H9 (cell line): ENCODE data around the gene MMP17. TPM values are rescaled to one million over a fixed set of nuclear protein-coding genes. Genes with fewer than 3 reads are reported as not detected.

Experiments used
- DNase-seq: peaks from one replicate; pipeline ENCODE4 v3.0.0-alpha.2; 2017
- H2AFZ ChIP-seq: one replicate; pipeline ENCODE4 v1.6.1; 2013; ENCODE audit warnings: mild to moderate bottlenecking, low read length, control low read depth, moderate library complexity
- H2AK5ac ChIP-seq: 2 replicates; pipeline ENCODE4 v1.6.1; 2013; ENCODE audit warnings: low read length, control low read depth, mixed read lengths; ENCODE audit not compliant: insufficient read length
- H2BK120ac ChIP-seq: one replicate; pipeline ENCODE4 v1.6.1; 2013; ENCODE audit warnings: low read depth, mild to moderate bottlenecking, low read length, control low read depth, inconsistent platforms; ENCODE audit not compliant: poor library complexity, severe bottlenecking
- H2BK12ac ChIP-seq: 2 replicates; pipeline ENCODE4 v1.6.1; 2013; ENCODE audit warnings: low read length, control low read depth, mixed read lengths, low read depth; ENCODE audit not compliant: insufficient read length
- H2BK15ac ChIP-seq: 2 replicates; pipeline ENCODE4 v1.6.1; 2013; ENCODE audit warnings: low read depth, low read length, control low read depth
- H2BK20ac ChIP-seq: one replicate; pipeline ENCODE4 v1.6.1; 2013; ENCODE audit warnings: low read depth, mild to moderate bottlenecking, low read length, control low read depth, inconsistent platforms; ENCODE audit not compliant: poor library complexity, severe bottlenecking
- H2BK5ac ChIP-seq: 2 replicates; pipeline ENCODE4 v1.6.1; 2013; ENCODE audit warnings: low read length, control low read depth, mixed read lengths; ENCODE audit not compliant: insufficient read length
- H3K14ac ChIP-seq: 2 replicates; pipeline ENCODE4 v1.6.1; 2013; ENCODE audit warnings: low read length, control low read depth; ENCODE audit not compliant: insufficient read depth
- H3K18ac ChIP-seq: 2 replicates; pipeline ENCODE4 v1.6.1; 2013; ENCODE audit warnings: low read depth, mild to moderate bottlenecking, mixed read lengths, low read length, control low read depth; ENCODE audit not compliant: insufficient read length
- H3K23ac ChIP-seq: 2 replicates; pipeline ENCODE4 v1.6.1; 2013; ENCODE audit warnings: low read length, control low read depth, mixed read lengths, low read depth; ENCODE audit not compliant: insufficient read length
- H3K23me2 ChIP-seq: 2 replicates; pipeline ENCODE4 v1.6.1; 2013; ENCODE audit warnings: low read depth, mild to moderate bottlenecking, mixed read lengths, low read length, control low read depth; ENCODE audit not compliant: insufficient read length, poor library complexity, severe bottlenecking
- H3K27ac ChIP-seq: 2 replicates; pipeline ENCODE4 v1.5.1; 2013; ENCODE audit warnings: low read length, control low read depth, mixed read lengths, low read depth; ENCODE audit not compliant: insufficient read length
- H3K27me3 ChIP-seq: 2 replicates; pipeline ENCODE4 v1.6.1; 2013; ENCODE audit warnings: low read length, control low read depth, inconsistent platforms; ENCODE audit not compliant: insufficient read depth
- H3K4ac ChIP-seq: 2 replicates; pipeline ENCODE4 v1.6.1; 2013; ENCODE audit warnings: low read depth, mild to moderate bottlenecking, control low read depth, inconsistent platforms, low read length, moderate library complexity
- H3K4me1 ChIP-seq: 2 replicates; pipeline ENCODE4 v1.6.1; 2013; ENCODE audit warnings: low read length, control low read depth, inconsistent platforms; ENCODE audit not compliant: insufficient read depth
- H3K4me2 ChIP-seq: 2 replicates; pipeline ENCODE4 v1.6.1; 2013; ENCODE audit warnings: low read length, control low read depth, mixed read lengths; ENCODE audit not compliant: insufficient read length, insufficient read depth
- H3K56ac ChIP-seq: 2 replicates; pipeline ENCODE4 v1.6.1; 2013; ENCODE audit warnings: low read depth, mild to moderate bottlenecking, mixed read lengths, low read length, control low read depth; ENCODE audit not compliant: insufficient read length
- H3K79me1 ChIP-seq: 2 replicates; pipeline ENCODE4 v1.6.1; 2013; ENCODE audit warnings: low read depth, mild to moderate bottlenecking, moderate library complexity, low read length, control low read depth, inconsistent platforms; ENCODE audit not compliant: insufficient read depth, poor library complexity, severe bottlenecking
- H3K79me2 ChIP-seq: 2 replicates; pipeline ENCODE4 v1.6.1; 2013; ENCODE audit warnings: low read length, control low read depth, inconsistent platforms; ENCODE audit not compliant: insufficient read depth
- H3K9ac ChIP-seq: 2 replicates; pipeline ENCODE4 v1.6.1; 2013; ENCODE audit warnings: low read length, control low read depth, mixed read lengths; ENCODE audit not compliant: insufficient read length; ENCODE audit errors: extremely low read depth
- H3K9me3 ChIP-seq: one replicate; pipeline ENCODE4 v1.6.1; 2013; ENCODE audit warnings: low read depth, low read length, inconsistent platforms; ENCODE audit not compliant: control insufficient read depth
- H3T11ph ChIP-seq: one replicate; pipeline ENCODE4 v1.6.1; 2013; ENCODE audit warnings: mild to moderate bottlenecking, low read length, control low read depth, inconsistent platforms
- H4K20me1 ChIP-seq: one replicate; pipeline ENCODE4 v1.6.1; 2013; ENCODE audit not compliant: control insufficient read depth, insufficient read length, insufficient read depth
- H4K5ac ChIP-seq: 2 replicates; pipeline ENCODE4 v1.6.1; 2013; ENCODE audit warnings: low read depth, mild to moderate bottlenecking, mixed read lengths, low read length, control low read depth; ENCODE audit not compliant: insufficient read length
- H4K8ac ChIP-seq: replicated peaks from 2 replicates; pipeline ENCODE4 v1.6.1; 2013; ENCODE audit warnings: low read length, control low read depth, mixed read lengths, low read depth; ENCODE audit not compliant: insufficient read length
- H4K91ac ChIP-seq: 2 replicates; pipeline ENCODE4 v1.6.1; 2013; ENCODE audit warnings: low read depth, mild to moderate bottlenecking, moderate library complexity, mixed read lengths, low read length, control low read depth; ENCODE audit not compliant: insufficient read length
- H3K27ac Mint-ChIP-seq, 3 experiments: 2 replicates in 2 of 3; 3 replicates in 1 of 3; pipeline ENCODE4 v1.8.0; 2020 to 2021; ENCODE audit warnings: mixed read lengths in 3 of 3, mild to moderate bottlenecking in 1 of 3, moderate library complexity in 1 of 3
- H3K27me3 Mint-ChIP-seq: 2 replicates; pipeline ENCODE4 v1.8.0; 2021; ENCODE audit warnings: low read depth, mild to moderate bottlenecking, moderate library complexity, mixed read lengths
- H3K36me3 Mint-ChIP-seq, 3 experiments: 2 replicates in 2 of 3; 3 replicates in 1 of 3; pipeline ENCODE4 v1.8.0; 2020 to 2021; ENCODE audit warnings: low read depth in 3 of 3, mixed read lengths in 3 of 3; ENCODE audit not compliant: insufficient read depth in 1 of 3
- H3K4me1 Mint-ChIP-seq, 2 experiments: 2 replicates each; pipeline ENCODE4 v1.8.0; 2020; ENCODE audit warnings: mixed read lengths in 2 of 2
- H3K4me3 Mint-ChIP-seq, 2 experiments: 2 replicates in 1 of 2; 3 replicates in 1 of 2; pipeline ENCODE4 v1.8.0; 2020 to 2021; ENCODE audit warnings: mild to moderate bottlenecking in 2 of 2, mixed read lengths in 2 of 2, moderate library complexity in 1 of 2
- H3K9me3 Mint-ChIP-seq, 2 experiments: 2 replicates in 1 of 2; 3 replicates in 1 of 2; pipeline ENCODE4 v1.8.0; 2020; ENCODE audit warnings: mild to moderate bottlenecking in 2 of 2, mixed read lengths in 2 of 2, moderate library complexity in 1 of 2
- WGBS: extraction: QIAGEN DNeasy Blood & Tissue Kit; methylation state at CpG from one replicate; pipeline ENCODE4 v1.1.7; 2013; ENCODE audit warnings: missing lambda C conversion rate, low lambda C conversion rate, mixed read lengths; ENCODE audit not compliant: insufficient read length; ENCODE audit errors: extremely low coverage; 5-methylcytosine and 5-hydroxymethylcytosine counted together
- total RNA-seq: library from RNA; stranded (reverse); gene quantifications from 2 replicates; pipeline ENCODE4 v1.2.1, GENCODE V29; 2021
- TF ChIP-seq, protein P1 (sequence below): fragments of 200-600 bp; sonication (generic); conservative IDR thresholded peaks from 3 replicates; pipeline ENCODE4 v1.8.0; 2021; ENCODE audit warnings: antibody characterized with exemption, mild to moderate bottlenecking

Gene MMP17
- total RNA-seq, 1 experiment from 2014 or later = 14.8 TPM

DNA sequence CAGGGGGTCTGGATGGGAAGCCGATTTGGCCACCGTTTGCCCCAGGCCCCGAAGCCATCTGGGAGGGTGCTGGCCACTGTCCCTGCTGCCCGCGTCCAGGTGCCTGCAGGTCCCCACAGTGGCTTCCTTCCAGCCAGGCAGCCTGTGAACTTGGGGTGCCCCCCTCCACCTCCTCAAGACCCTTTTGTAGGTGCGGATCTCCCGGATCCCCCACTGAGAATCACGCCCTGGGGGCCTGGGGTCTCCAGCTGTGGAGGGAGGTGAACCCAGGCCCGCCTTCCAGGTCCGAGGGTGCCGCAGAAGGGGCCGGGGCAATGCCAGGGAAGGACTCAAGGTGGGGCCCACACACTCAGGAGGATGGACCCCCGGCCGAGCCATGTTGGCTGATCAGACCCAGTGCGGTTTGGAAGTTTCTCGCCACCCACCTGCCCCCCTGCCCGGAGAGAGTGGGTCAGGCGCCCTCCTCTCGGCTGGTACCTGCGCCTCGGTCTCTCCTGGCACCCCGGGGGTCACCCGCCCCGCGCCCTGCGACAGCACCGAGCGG is 1.7 kb downstream of the MMP17 start:
- H3K23me2 ChIP-seq = peaks cover 21% of the 10 kb centered on the region
- Mint-ChIP-seq H3K27me3 (peaks cover 53% of the 10 kb centered on the region), H3K4me1 (peaks cover 2 to 24% of the 10 kb centered on the region in 2 experiments; a peak in 3 of 4 replicates), H3K4me3 (peak overlapping the region; percentile 62 to 88), H3K9me3 (no peaks in the 10 kb centered on the region), H3K36me3 (peaks cover 0 to 2% (median 0%) of the 10 kb centered on the region in 3 experiments; a peak in 1 of 7 replicates), H3K27ac (no peak overlapping the region)
- no peak overlapping the region for H3K56ac ChIP-seq
- H3K79me2 ChIP-seq = no peaks in the 10 kb centered on the region; the same call in 1 of the 2 replicates
- H2BK120ac ChIP-seq = no peak overlapping the region
- TF ChIP-seq, protein P1, sequence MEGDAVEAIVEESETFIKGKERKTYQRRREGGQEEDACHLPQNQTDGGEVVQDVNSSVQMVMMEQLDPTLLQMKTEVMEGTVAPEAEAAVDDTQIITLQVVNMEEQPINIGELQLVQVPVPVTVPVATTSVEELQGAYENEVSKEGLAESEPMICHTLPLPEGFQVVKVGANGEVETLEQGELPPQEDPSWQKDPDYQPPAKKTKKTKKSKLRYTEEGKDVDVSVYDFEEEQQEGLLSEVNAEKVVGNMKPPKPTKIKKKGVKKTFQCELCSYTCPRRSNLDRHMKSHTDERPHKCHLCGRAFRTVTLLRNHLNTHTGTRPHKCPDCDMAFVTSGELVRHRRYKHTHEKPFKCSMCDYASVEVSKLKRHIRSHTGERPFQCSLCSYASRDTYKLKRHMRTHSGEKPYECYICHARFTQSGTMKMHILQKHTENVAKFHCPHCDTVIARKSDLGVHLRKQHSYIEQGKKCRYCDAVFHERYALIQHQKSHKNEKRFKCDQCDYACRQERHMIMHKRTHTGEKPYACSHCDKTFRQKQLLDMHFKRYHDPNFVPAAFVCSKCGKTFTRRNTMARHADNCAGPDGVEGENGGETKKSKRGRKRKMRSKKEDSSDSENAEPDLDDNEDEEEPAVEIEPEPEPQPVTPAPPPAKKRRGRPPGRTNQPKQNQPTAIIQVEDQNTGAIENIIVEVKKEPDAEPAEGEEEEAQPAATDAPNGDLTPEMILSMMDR = no peak
- H3K4me1 ChIP-seq = no peaks in the 10 kb centered on the region
- H4K91ac ChIP-seq = no peak overlapping the region
- no peak overlapping the region for H2AK5ac ChIP-seq
- peaks cover 3% of the 10 kb centered on the region for H4K20me1 ChIP-seq
- DNase-seq = peak; percentile 57
- H4K5ac ChIP-seq = no peak overlapping the region
- no peaks in the 10 kb centered on the region for H3K9me3 ChIP-seq
- peak overlapping the region; percentile 79 for H3K4me2 ChIP-seq
- no peak overlapping the region for H3K23ac ChIP-seq
- H3K18ac ChIP-seq = no peak overlapping the region
- no peak overlapping the region for H2BK5ac ChIP-seq
- no peak overlapping the region for H2AFZ ChIP-seq
- no peak overlapping the region for H3K4ac ChIP-seq
- H3T11ph ChIP-seq = no peak overlapping the region
- no peak overlapping the region for H2BK20ac ChIP-seq
- H3K79me1 ChIP-seq = no peaks in the 10 kb centered on the region
- no CpG with 5 or more reads among the region's 28 CpGs for WGBS
- no peak overlapping the region for H3K9ac ChIP-seq
- no peak overlapping the region for H3K27ac ChIP-seq
- H2BK12ac ChIP-seq = no peak overlapping the region
- H2BK15ac ChIP-seq = no peak overlapping the region
- no peak overlapping the region; the same call in 1 of the 2 replicates for H3K14ac ChIP-seq
- no peaks in the 10 kb centered on the region; the same call in 1 of the 2 replicates for H3K27me3 ChIP-seq
- H4K8ac ChIP-seq = no peak overlapping the region
